ENCODE measurements around the gene ADAM33. TPM values are rescaled to one million over a fixed set of nuclear protein-coding genes. Genes with fewer than 3 reads are reported as not detected.

Gene ADAM33
- total and polyA plus RNA-seq, 4 donors, result 0.11 to 1.2 (median 0.60) TPM

- no peak for DNase-seq (ENCODE audit: low spot score)
- no peak overlapping the region for H3K9ac ChIP-seq (ENCODE audit: low read depth in 1 of 2, low read length in 2 of 2)
- H3K4me3 ChIP-seq (ENCODE audit: low read depth in 1 of 3, low read length in 3 of 3), result no peak overlapping the region
- peaks cover 0 to 4% (median 2%) of the 10 kb centered on the region in 4 donors for H3K27me3 ChIP-seq (ENCODE audit: control insufficient read depth in 4 of 4, insufficient read depth in 4 of 4, low read length in 3 of 4)
- TF ChIP-seq FOXA2 (IDR thresholded peaks at IDR 0.05) (no peak), HNF4G (IDR thresholded peaks at IDR 0.05) (no peak), FOXA1 (IDR thresholded peaks at IDR 0.05) (no peak), HNF4A (conservative IDR thresholded peaks at IDR 0.05) (no peak), ATF3 (IDR thresholded peaks at IDR 0.05) (no peak), TAF1 (conservative IDR thresholded peaks at IDR 0.05) (no peak), REST (IDR thresholded peaks at IDR 0.05) (no peak), GABPA (IDR thresholded peaks at IDR 0.05 in 1 of 2, conservative IDR thresholded peaks at IDR 0.05 in 1 of 2) (no peak), RAD21 (IDR thresholded peaks at IDR 0.05) (no peak), NR2F2 (IDR thresholded peaks at IDR 0.05) (no peak), YY1 (IDR thresholded peaks at IDR 0.05) (no peak), RXRA (IDR thresholded peaks at IDR 0.05) (no peak), EGR1 (IDR thresholded peaks at IDR 0.05; ENCODE audit: low read depth in 2 of 2) (no peak), JUND (IDR thresholded peaks at IDR 0.05) (no peak), SP1 (IDR thresholded peaks at IDR 0.05) (no peak), CTCF (IDR thresholded peaks at IDR 0.05; ENCODE audit: low read depth, low read length, missing input control) (no peak)
- TF ChIP-seq, protein P1, sequence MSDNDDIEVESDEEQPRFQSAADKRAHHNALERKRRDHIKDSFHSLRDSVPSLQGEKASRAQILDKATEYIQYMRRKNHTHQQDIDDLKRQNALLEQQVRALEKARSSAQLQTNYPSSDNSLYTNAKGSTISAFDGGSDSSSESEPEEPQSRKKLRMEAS (IDR thresholded peaks at IDR 0.05), result no peak
- TF ChIP-seq, protein P2, sequence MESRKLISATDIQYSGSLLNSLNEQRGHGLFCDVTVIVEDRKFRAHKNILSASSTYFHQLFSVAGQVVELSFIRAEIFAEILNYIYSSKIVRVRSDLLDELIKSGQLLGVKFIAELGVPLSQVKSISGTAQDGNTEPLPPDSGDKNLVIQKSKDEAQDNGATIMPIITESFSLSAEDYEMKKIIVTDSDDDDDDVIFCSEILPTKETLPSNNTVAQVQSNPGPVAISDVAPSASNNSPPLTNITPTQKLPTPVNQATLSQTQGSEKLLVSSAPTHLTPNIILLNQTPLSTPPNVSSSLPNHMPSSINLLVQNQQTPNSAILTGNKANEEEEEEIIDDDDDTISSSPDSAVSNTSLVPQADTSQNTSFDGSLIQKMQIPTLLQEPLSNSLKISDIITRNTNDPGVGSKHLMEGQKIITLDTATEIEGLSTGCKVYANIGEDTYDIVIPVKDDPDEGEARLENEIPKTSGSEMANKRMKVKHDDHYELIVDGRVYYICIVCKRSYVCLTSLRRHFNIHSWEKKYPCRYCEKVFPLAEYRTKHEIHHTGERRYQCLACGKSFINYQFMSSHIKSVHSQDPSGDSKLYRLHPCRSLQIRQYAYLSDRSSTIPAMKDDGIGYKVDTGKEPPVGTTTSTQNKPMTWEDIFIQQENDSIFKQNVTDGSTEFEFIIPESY (IDR thresholded peaks at IDR 0.05), result no peak
- peak overlapping the region in 1 of 2 donors; percentile 5 for H3K27ac ChIP-seq (ENCODE audit: low read depth in 1 of 2, low read length in 2 of 2)
- H3K36me3 ChIP-seq (ENCODE audit: control insufficient read depth in 4 of 4, insufficient read depth in 3 of 4, low read depth in 1 of 4, low read length in 3 of 4), result no peaks in the 10 kb centered on the region
- WGBS, result 62% methylated on average over 9 of the region's 9 CpGs
- H3K4me1 ChIP-seq (ENCODE audit: control insufficient read depth in 4 of 4, insufficient read depth in 4 of 4, low read length in 3 of 4), result peaks cover 0 to 6% (median 2%) of the 10 kb centered on the region in 4 donors
- H3K9me3 ChIP-seq (ENCODE audit: control insufficient read depth in 4 of 4, low read length in 3 of 4), result no peaks in the 10 kb centered on the region
These were observed 5.1 kb upstream of the ADAM33 start for GRCh38 chr20:3686867-3687321.
